K562 (cell line): Measurements from ENCODE around the gene SFXN2. TPM values are rescaled to one million over a fixed set of nuclear protein-coding genes. Genes with fewer than 3 reads are reported as not detected.

ENCODE experiments used
- ATAC-seq: fragments of 200-7000 bp; cut with Tn5 transposase; 3 replicates; pipeline ENCODE4 v1.9.1; 2020; ENCODE audit warnings: moderate library complexity
- BruUV-seq: library from RNA; stranded (reverse); fragments of 400-500 nt; replicated peaks from 2 replicates; lab custom pipeline; 2021; lab: Mats Ljungman, UMichigan
- CTCF ChIA-PET: fragments of 300-600 bp; formaldehyde crosslinking; extraction: SDS; loops from one replicate; lab custom pipeline; 2021; ENCODE audit warnings: low intra/inter-chr PET ratio; lab: Yijun Ruan, JAX
- POLR2A ChIA-PET: fragments of 300-600, 350-650 bp; sonication (Branson Sonifier 250); formaldehyde crosslinking; extraction: SDS; loops from one replicate; lab custom pipeline; 2021; ENCODE audit warnings: antibody characterized with exemption, inconsistent platforms; lab: Yijun Ruan, JAX
- DNase-seq, 4 experiments: peaks; one replicate each; pipeline versions ENCODE4 v3.0.0 to v3.0.0-alpha.2; 2011 to 2018; ENCODE audit warnings: low spot score in 3 of 4, mixed read lengths in 3 of 4; ENCODE audit errors: extremely low read depth in 1 of 4
- FAIRE-seq: peaks from 2 replicates; lab custom pipeline; 2011; peaks lifted over from hg19 to GRCh38; lab: Jason Lieb, UNC
- H2AFZ ChIP-seq: 2 replicates; pipeline ENCODE4 v1.6.0; 2011; ENCODE audit warnings: low read depth, low read length, control low read depth, inconsistent platforms
- H3K27ac ChIP-seq: fragments of 200-600 bp; 3 replicates; pipeline ENCODE4 v1.8.0; 2011; ENCODE audit warnings: low read depth, mild to moderate bottlenecking, control low read depth, inconsistent platforms, low read length, moderate library complexity, mixed read lengths; ENCODE audit errors: extremely low read depth
- H3K27me3 ChIP-seq, 2 experiments: fragments of 300-600 bp in 1 of 2; 2 replicates in 1 of 2; 3 replicates in 1 of 2; pipeline versions ENCODE4 v1.6.0 to v1.8.0; 2011; ENCODE audit warnings: inconsistent platforms in 2 of 2, low read length in 2 of 2, mild to moderate bottlenecking in 1 of 2, mixed read lengths in 1 of 2, moderate library complexity in 1 of 2; ENCODE audit not compliant: control insufficient read depth in 2 of 2, insufficient read depth in 2 of 2
- H3K36me3 ChIP-seq: fragments of 300-600 bp; 3 replicates; pipeline ENCODE4 v1.8.0; 2011; ENCODE audit warnings: mild to moderate bottlenecking, low read length, inconsistent platforms; ENCODE audit not compliant: control insufficient read depth, insufficient read depth
- H3K4me1 ChIP-seq, 2 experiments: fragments of 200-600 bp in 1 of 2; replicated peaks in 1 of 2; 2 replicates in 1 of 2; 3 replicates in 1 of 2; pipeline versions ENCODE4 v1.5.1 to v1.8.0; 2011; ENCODE audit warnings: inconsistent platforms in 2 of 2, low read length in 2 of 2, mild to moderate bottlenecking in 1 of 2, mixed read lengths in 1 of 2, moderate library complexity in 1 of 2; ENCODE audit not compliant: control insufficient read depth in 2 of 2, insufficient read depth in 2 of 2
- H3K4me2 ChIP-seq: 2 replicates; pipeline ENCODE4 v1.6.1; 2011; ENCODE audit warnings: low read length, control low read depth, inconsistent platforms, mixed read lengths; ENCODE audit not compliant: insufficient read depth
- H3K4me3 ChIP-seq: fragments of 200-600 bp; sonication (generic), shearing (Covaris generic); 2 replicates; pipeline ENCODE4 v1.5.1; 2016; ENCODE audit warnings: control low read depth, inconsistent platforms
- H3K79me2 ChIP-seq: fragments of 200-600 bp; 3 replicates; pipeline ENCODE4 v1.8.0; 2011; ENCODE audit warnings: low read length, inconsistent platforms; ENCODE audit not compliant: control insufficient read depth, insufficient read depth
- H3K9ac ChIP-seq, 2 experiments: 2 replicates each; pipeline versions ENCODE4 v1.6.0 to v1.6.1; 2011; ENCODE audit warnings: low read depth in 2 of 2, low read length in 2 of 2, control low read depth in 1 of 2, inconsistent platforms in 1 of 2, mild to moderate bottlenecking in 1 of 2, mixed read lengths in 1 of 2; ENCODE audit not compliant: insufficient read depth in 1 of 2
- H3K9me1 ChIP-seq: one replicate; pipeline ENCODE4 v1.6.0; 2011; ENCODE audit warnings: inconsistent platforms, mild to moderate bottlenecking, low read length, moderate library complexity; ENCODE audit not compliant: control insufficient read depth, insufficient read depth
- H3K9me3 ChIP-seq: replicated peaks from 2 replicates; pipeline ENCODE4 v1.5.1; 2011; ENCODE audit warnings: low read depth, low read length, inconsistent platforms; ENCODE audit not compliant: control insufficient read depth, insufficient read depth
- H4K20me1 ChIP-seq: replicated peaks from 2 replicates; pipeline ENCODE4 v1.6.1; 2011; ENCODE audit warnings: low read length, inconsistent platforms, mixed read lengths; ENCODE audit not compliant: control insufficient read depth, insufficient read depth
- GATAD2A ChIP-seq: fragments of 450-650 bp; IDR thresholded peaks from 2 replicates; pipeline ENCODE4 v1.6.1; 2017
- HCFC1 ChIP-seq: IDR thresholded peaks from 2 replicates; pipeline ENCODE4 v1.6.1; 2012; ENCODE audit warnings: low read depth, low read length, improper control_type of control experiment
- HDAC6 ChIP-seq: IDR thresholded peaks from 2 replicates; pipeline ENCODE4 v1.6.1; 2012; ENCODE audit warnings: low read depth, mild to moderate bottlenecking, control low read depth, inconsistent platforms, low read length, moderate library complexity
- KLF13 ChIP-seq: fragments of 450-650 bp; IDR thresholded peaks from 2 replicates; pipeline ENCODE4 v1.6.1; 2016; ENCODE audit warnings: missing genetic modification characterization, low read depth, mild to moderate bottlenecking, missing compliant biosample characterization, moderate library complexity, borderline replicate concordance
- NFIX ChIP-seq: fragments of 250-450 bp; sonication (Bioruptor Pico); IDR thresholded peaks from 2 replicates; pipeline ENCODE4 v1.4.0; 2020; ENCODE audit warnings: low read depth, mild to moderate bottlenecking, moderate library complexity
- PHTF2 ChIP-seq: fragments of 250-450 bp; sonication (Bioruptor Pico); IDR thresholded peaks from 2 replicates; pipeline ENCODE4 v1.5.0; 2021; ENCODE audit warnings: mild to moderate bottlenecking
- SPI1 ChIP-seq: IDR thresholded peaks from 2 replicates; pipeline ENCODE4 v1.6.1; 2011; ENCODE audit warnings: low read depth, low read length, control low read depth, borderline replicate concordance
- THRA ChIP-seq: fragments of 450-650 bp; IDR thresholded peaks from 2 replicates; pipeline ENCODE4 v1.6.1; 2017; ENCODE audit warnings: mild to moderate bottlenecking, moderate library complexity
- ZNF407 ChIP-seq: fragments of 450-650 bp; IDR thresholded peaks from 2 replicates; pipeline ENCODE4 v1.6.1; 2016; ENCODE audit warnings: low read depth
- ZNF518B ChIP-seq: fragments of 250-450 bp; sonication (Bioruptor Pico); IDR thresholded peaks from 2 replicates; pipeline ENCODE4 v1.5.0; 2021; ENCODE audit warnings: mild to moderate bottlenecking, moderate library complexity
- WGBS: fragments of 100-300 bp; shearing (Covaris generic); methylation state at CpG from one replicate; pipeline ENCODE4 v1.1.6; 2016; ENCODE audit warnings: low coverage, mixed read lengths; ENCODE audit not compliant: insufficient coverage; ENCODE audit errors: missing lambda C conversion rate; 5-methylcytosine and 5-hydroxymethylcytosine counted together
- in situ Hi-C: fragments of 300-500 bp; cut with MboI; formaldehyde crosslinking; loops from 4 replicates; pipeline ENCODE4 v1.15.0; 2018; ENCODE audit warnings: inconsistent platforms, mixed read lengths
- intact Hi-C: fragments of 100-400 bp; cut with micrococcal nuclease; formaldehyde crosslinking; loops from 2 replicates; pipeline ENCODE4 v1.14.2; 2022
- polyA plus RNA-seq, 8 experiments: library from polyadenylated mRNA; depleted of rRNA in 4 of 8; stranded (reverse) in 5 of 8; unstranded in 3 of 8; fragments of >200 nt; fragmentation: Nextera tagmentation in 2 of 8; fragmentation: Illumina TruSeq in 1 of 8; extraction: Ambion mirVana in 2 of 8; extraction: Trizol in 1 of 8; gene quantifications; 2 replicates each; pipeline versions ENCODE4 v1.2.1 to v1.2.3, GENCODE V29; 2011 to 2014; ENCODE audit warnings: inconsistent platforms in 1 of 8, missing spikeins in 1 of 8
- total RNA-seq, 7 experiments: library from RNA; depleted of rRNA in 6 of 7; stranded (reverse); fragments of >200 nt in 6 of 7; fragmentation: Illumina TruSeq in 2 of 7; extraction: Trizol in 2 of 7; gene quantifications; 2 replicates each; pipeline versions ENCODE4 v1.2.1 to v1.2.3, GENCODE V29; 2011 to 2021; ENCODE audit warnings: low replicate concordance in 1 of 7

The SFXN2 gene
- total and polyA plus RNA-seq, 9 of the 15 experiments (the other 6 are each of a cell fraction or from before 2014, with no cell fraction given), result 7.3 to 23.8 (median 15.7) TPM

- WGBS, result 61% methylated on average over 4 of the region's 4 CpGs
- H3K9me1 ChIP-seq, result no peaks in the 10 kb centered on the region
- H3K9ac ChIP-seq, result no peak overlapping the region
- H3K4me2 ChIP-seq, result no peak overlapping the region
- BruUV-seq, result no TSS peak
- no peak overlapping the region for H3K4me3 ChIP-seq
- H3K27me3 ChIP-seq, result no peaks in the 10 kb centered on the region
- POLR2A ChIA-PET, result no interaction called here
- peaks cover 34% of the 10 kb centered on the region for H3K36me3 ChIP-seq
- H3K4me1 ChIP-seq, result peaks cover 3 to 8% of the 10 kb centered on the region in 2 experiments; a peak in 3 of 5 replicates
- no peak for ATAC-seq
- intact Hi-C loops (no loop called here), in situ Hi-C loops (loop anchor here (5.0 kb wide), 1 partner anchor 180 kb away; no protein-coding TSS in a partner anchor)
- no peaks in the 10 kb centered on the region for H4K20me1 ChIP-seq
- DNase-seq, result no peak
- H3K79me2 ChIP-seq, result peaks cover 39% of the 10 kb centered on the region
- FAIRE-seq, result no peak
- no peak overlapping the region; the same call in 2 of the 3 replicates for H3K27ac ChIP-seq
- H2AFZ ChIP-seq, result no peak overlapping the region
- CTCF ChIA-PET, result no interaction called here
- H3K9me3 ChIP-seq, result no peaks in the 10 kb centered on the region
- TF ChIP-seq NFIX (CRISPR knock-in tag) (no peak), ZNF518B (CRISPR knock-in tag) (no peak), SPI1 (no peak), HCFC1 (no peak), ZNF407 (no peak), THRA (no peak), GATAD2A (no peak), PHTF2 (CRISPR knock-in tag) (no peak), HDAC6 (no peak), KLF13 (tag) (no peak)
These were observed 7.5 kb downstream of the SFXN2 start for GRCh38 chr10:102721954-102722353.
